ENCODE data around the gene DIPK1A. TPM values are rescaled to one million over a fixed set of nuclear protein-coding genes. Genes with fewer than 3 reads are reported as not detected.

The DIPK1A gene
- total RNA-seq, 1 experiment from 2014 or later, result 3.8 TPM

DNA sequence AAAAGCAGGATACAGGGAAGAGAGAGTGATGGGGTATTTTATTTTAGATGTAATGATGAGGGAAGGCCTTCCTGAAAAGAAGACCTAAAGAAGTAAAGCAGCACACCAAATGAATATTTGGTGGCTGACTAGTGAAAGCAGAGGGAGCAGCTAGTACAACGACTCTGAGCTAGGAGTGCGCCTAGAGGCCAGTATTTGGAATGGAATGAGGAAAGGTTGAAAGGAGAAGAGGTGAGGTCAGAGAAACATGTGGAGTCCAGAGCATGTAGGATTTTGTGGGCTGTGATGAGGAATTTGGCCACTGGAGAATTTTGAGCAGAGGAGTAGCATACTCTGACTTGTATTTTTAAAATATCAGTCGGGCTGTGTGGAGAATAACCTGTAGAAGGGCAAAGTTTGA is 141.2 kb downstream of the DIPK1A start:
- Histone ChIP-seq H2BK12ac (ENCODE audit: insufficient read length, low read depth, low read length) (no peak overlapping the region), H3K27ac (ENCODE audit: insufficient read length, low read depth, low read length) (no peak overlapping the region), H4K8ac (replicated peaks; ENCODE audit: insufficient read length, low read depth, low read length) (no peak overlapping the region), H4K20me1 (ENCODE audit: control insufficient read depth, insufficient read depth, insufficient read length) (no peaks in the 10 kb centered on the region), H3K14ac (ENCODE audit: insufficient read depth, low read length) (no peak overlapping the region), H4K91ac (ENCODE audit: insufficient read length, low read depth, low read length) (no peak overlapping the region), H3K9ac (ENCODE audit: extremely low read depth, insufficient read length, low read length) (no peak overlapping the region), H2AK5ac (ENCODE audit: insufficient read length, low read length) (no peak overlapping the region), H3K79me2 (ENCODE audit: insufficient read depth, low read length) (no peaks in the 10 kb centered on the region), H3K4me1 (ENCODE audit: insufficient read depth, low read length) (no peaks in the 10 kb centered on the region), H2AFZ (ENCODE audit: low read length) (no peak overlapping the region), H3K4me2 (ENCODE audit: insufficient read depth, insufficient read length, low read length) (no peak overlapping the region), H3K18ac (ENCODE audit: insufficient read length, low read depth, low read length) (no peak overlapping the region), H3K27me3 (ENCODE audit: insufficient read depth, low read length) (no peaks in the 10 kb centered on the region), H3K79me1 (ENCODE audit: insufficient read depth, low read depth, low read length, poor library complexity, severe bottlenecking) (no peaks in the 10 kb centered on the region), H2BK20ac (ENCODE audit: low read depth, low read length, poor library complexity, severe bottlenecking) (no peak overlapping the region), H3T11ph (ENCODE audit: low read length) (no peak overlapping the region), H3K23me2 (ENCODE audit: insufficient read length, low read depth, low read length, poor library complexity, severe bottlenecking) (no peaks in the 10 kb centered on the region), H3K4ac (ENCODE audit: low read depth, low read length) (no peak overlapping the region), H2BK5ac (ENCODE audit: insufficient read length, low read length) (no peak overlapping the region), H4K5ac (ENCODE audit: insufficient read length, low read depth, low read length) (no peak overlapping the region), H2BK120ac (ENCODE audit: low read depth, low read length, poor library complexity, severe bottlenecking) (no peak overlapping the region), H3K56ac (ENCODE audit: insufficient read length, low read depth, low read length) (no peak overlapping the region), H2BK15ac (ENCODE audit: low read depth, low read length) (no peak overlapping the region), H3K23ac (ENCODE audit: insufficient read length, low read depth, low read length) (no peak overlapping the region), H3K9me3 (ENCODE audit: control insufficient read depth, low read depth, low read length) (no peaks in the 10 kb centered on the region)
- no peak overlapping the region for H3K4me3 Mint-ChIP-seq
- H3K27me3 Mint-ChIP-seq (ENCODE audit: low read depth), result no peaks in the 10 kb centered on the region
- no peaks in the 10 kb centered on the region for H3K9me3 Mint-ChIP-seq
- WGBS (ENCODE audit: extremely low coverage, insufficient read length, low lambda C conversion rate), result no CpG with 5 or more reads among the region's 3 CpGs
- no peak for DNase-seq
- TF ChIP-seq, protein P1, sequence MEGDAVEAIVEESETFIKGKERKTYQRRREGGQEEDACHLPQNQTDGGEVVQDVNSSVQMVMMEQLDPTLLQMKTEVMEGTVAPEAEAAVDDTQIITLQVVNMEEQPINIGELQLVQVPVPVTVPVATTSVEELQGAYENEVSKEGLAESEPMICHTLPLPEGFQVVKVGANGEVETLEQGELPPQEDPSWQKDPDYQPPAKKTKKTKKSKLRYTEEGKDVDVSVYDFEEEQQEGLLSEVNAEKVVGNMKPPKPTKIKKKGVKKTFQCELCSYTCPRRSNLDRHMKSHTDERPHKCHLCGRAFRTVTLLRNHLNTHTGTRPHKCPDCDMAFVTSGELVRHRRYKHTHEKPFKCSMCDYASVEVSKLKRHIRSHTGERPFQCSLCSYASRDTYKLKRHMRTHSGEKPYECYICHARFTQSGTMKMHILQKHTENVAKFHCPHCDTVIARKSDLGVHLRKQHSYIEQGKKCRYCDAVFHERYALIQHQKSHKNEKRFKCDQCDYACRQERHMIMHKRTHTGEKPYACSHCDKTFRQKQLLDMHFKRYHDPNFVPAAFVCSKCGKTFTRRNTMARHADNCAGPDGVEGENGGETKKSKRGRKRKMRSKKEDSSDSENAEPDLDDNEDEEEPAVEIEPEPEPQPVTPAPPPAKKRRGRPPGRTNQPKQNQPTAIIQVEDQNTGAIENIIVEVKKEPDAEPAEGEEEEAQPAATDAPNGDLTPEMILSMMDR (conservative IDR thresholded peaks at IDR 0.05), result no peak
- no peaks in the 10 kb centered on the region for H3K4me1 Mint-ChIP-seq
- H3K36me3 Mint-ChIP-seq (ENCODE audit: insufficient read depth in 1 of 3, low read depth in 3 of 3), result no peaks in the 10 kb centered on the region
- H3K27ac Mint-ChIP-seq, result no peak overlapping the region

All from H9 (cell line).